WTC11 (cell line): ENCODE results near the gene HSPB6. TPM values are rescaled to one million over a fixed set of nuclear protein-coding genes. Genes with fewer than 3 reads are reported as not detected.
A peak's percentile ranks its signal among the peaks of the same experiment; 100 is the strongest.

ENCODE experiments used
- ATAC-seq: fragments of 200-7000 bp; cut with Tn5 transposase; 2 replicates; pipeline ENCODE4 v1.10.0; 2021; ENCODE audit warnings: mild to moderate bottlenecking, moderate library complexity
- CTCF ChIA-PET: fragments of 300-600 bp; sonication (Branson Sonifier 250); formaldehyde crosslinking; loops from one replicate; lab custom pipeline; 2021; ENCODE audit warnings: antibody characterized with exemption; lab: Charles Lee
- POLR2A ChIA-PET: fragments of 350-600 bp; sonication (Branson Sonifier 250); formaldehyde crosslinking; loops from one replicate; lab custom pipeline; 2021; ENCODE audit warnings: antibody characterized with exemption; lab: Charles Lee
- DNase-seq: peaks from one replicate; pipeline ENCODE4 v3.0.0; 2021; ENCODE audit warnings: low spot score
- H3K27ac Mint-ChIP-seq: 2 replicates; pipeline ENCODE4 v1.8.0; 2021; ENCODE audit warnings: mixed read lengths
- H3K27me3 Mint-ChIP-seq: 2 replicates; pipeline ENCODE4 v1.8.0; 2021; ENCODE audit warnings: low read depth, mild to moderate bottlenecking, moderate library complexity, mixed read lengths
- H3K36me3 Mint-ChIP-seq: 2 replicates; pipeline ENCODE4 v1.8.0; 2021; ENCODE audit warnings: mixed read lengths
- H3K4me1 Mint-ChIP-seq: 2 replicates; pipeline ENCODE4 v1.8.0; 2022; ENCODE audit warnings: mixed read lengths
- H3K4me3 Mint-ChIP-seq: 2 replicates; pipeline ENCODE4 v1.8.0; 2021; ENCODE audit warnings: mild to moderate bottlenecking, moderate library complexity, mixed read lengths
- H3K9me3 Mint-ChIP-seq: 2 replicates; pipeline ENCODE4 v1.8.0; 2021; ENCODE audit warnings: mixed read lengths
- ARID4B ChIP-seq: sonication (generic); formaldehyde crosslinking; IDR thresholded peaks from 2 replicates; pipeline ENCODE4 v1.8.0; 2023; ENCODE audit warnings: missing genetic modification reagents, mild to moderate bottlenecking, borderline replicate concordance
- ETV6 ChIP-seq: sonication (generic); formaldehyde crosslinking; IDR thresholded peaks from 2 replicates; pipeline ENCODE4 v1.8.1; 2022; ENCODE audit warnings: mild to moderate bottlenecking, missing genetic modification reagents
- NFE2L1 ChIP-seq: sonication (generic); formaldehyde crosslinking; IDR thresholded peaks from 2 replicates; pipeline ENCODE4 v1.8.1; 2023; ENCODE audit warnings: missing genetic modification reagents
- PREB ChIP-seq: sonication (generic); formaldehyde crosslinking; IDR thresholded peaks from 2 replicates; pipeline ENCODE4 v1.8.1; 2022; ENCODE audit warnings: mild to moderate bottlenecking, missing genetic modification reagents, moderate library complexity, borderline replicate concordance
- TEAD1 ChIP-seq: sonication (generic); formaldehyde crosslinking; IDR thresholded peaks from 2 replicates; pipeline ENCODE4 v1.8.0; 2022; ENCODE audit warnings: mild to moderate bottlenecking, missing genetic modification reagents
- TP53 ChIP-seq: sonication (generic); formaldehyde crosslinking; IDR thresholded peaks from 2 replicates; pipeline ENCODE4 v1.8.1; 2023; ENCODE audit warnings: mild to moderate bottlenecking, missing genetic modification reagents
- ZBTB43 ChIP-seq: sonication (generic); formaldehyde crosslinking; IDR thresholded peaks from 2 replicates; pipeline ENCODE4 v1.8.1; 2023; ENCODE audit warnings: mild to moderate bottlenecking, missing genetic modification reagents
- ZNF232 ChIP-seq: sonication (generic); formaldehyde crosslinking; IDR thresholded peaks from 2 replicates; pipeline ENCODE4 v1.8.0; 2022; ENCODE audit warnings: mild to moderate bottlenecking, missing genetic modification reagents
- total RNA-seq: library from RNA; stranded (reverse); gene quantifications from 3 replicates; pipeline ENCODE4 v1.2.3, GENCODE V29; 2021
- TF ChIP-seq, protein P1 (sequence below): sonication (generic); formaldehyde crosslinking; IDR thresholded peaks from 2 replicates; pipeline ENCODE4 v1.8.0; 2023; ENCODE audit warnings: mild to moderate bottlenecking, missing genetic modification reagents
- TF ChIP-seq, protein P2 (sequence below): fragments of 250-450 bp; sonication (Bioruptor Pico); IDR thresholded peaks from 2 replicates; pipeline ENCODE4 v1.9.0; 2021; ENCODE audit warnings: mild to moderate bottlenecking
- TF ChIP-seq, protein P3 (sequence below): sonication (generic); formaldehyde crosslinking; IDR thresholded peaks from 2 replicates; pipeline ENCODE4 v1.8.1; 2023; ENCODE audit warnings: mild to moderate bottlenecking, missing genetic modification reagents, moderate library complexity
- TF ChIP-seq, protein P4 (sequence below): sonication (generic); formaldehyde crosslinking; IDR thresholded peaks from 2 replicates; pipeline ENCODE4 v1.8.0; 2022; ENCODE audit warnings: mild to moderate bottlenecking, missing genetic modification reagents
- TF ChIP-seq, protein P5 (sequence below): sonication (generic); formaldehyde crosslinking; IDR thresholded peaks from 2 replicates; pipeline ENCODE4 v1.8.1; 2023; ENCODE audit warnings: mild to moderate bottlenecking, missing genetic modification reagents, borderline replicate concordance
- TF ChIP-seq, protein P6 (sequence below): sonication (generic); formaldehyde crosslinking; IDR thresholded peaks from 2 replicates; pipeline ENCODE4 v1.8.1; 2022; ENCODE audit warnings: low read depth, missing genetic modification reagents, borderline replicate concordance

The HSPB6 gene
- total RNA-seq, 1 experiment from 2014 or later: 1.7 TPM

DNA sequence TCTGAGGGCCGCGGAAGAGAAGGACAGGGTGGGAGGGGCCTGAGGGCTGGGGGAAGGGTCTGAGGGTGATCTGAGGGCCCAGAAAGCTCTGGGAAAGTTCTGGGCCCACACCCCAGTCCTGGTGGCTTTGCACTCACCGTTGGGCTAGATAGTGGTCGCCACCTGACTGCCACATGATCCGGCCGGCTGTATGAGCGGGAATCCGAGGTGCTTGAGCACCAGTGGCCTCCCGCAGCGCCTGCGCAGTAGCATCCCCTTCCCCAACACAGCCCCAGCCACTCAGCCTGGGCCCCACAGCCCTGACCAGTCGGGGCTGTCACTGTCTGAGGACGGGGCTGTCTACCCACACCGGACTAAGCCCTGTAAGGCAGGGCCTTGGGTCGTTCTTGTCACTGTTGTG, 40.8 kb upstream of the HSPB6 start:
- DNase-seq (peak; percentile 69), ATAC-seq (peak; percentile 86)
- no peaks in the 10 kb centered on the region for H3K9me3 Mint-ChIP-seq
- H3K4me1 Mint-ChIP-seq: peaks cover 12% of the 10 kb centered on the region
- H3K27me3 Mint-ChIP-seq: peaks cover 55% of the 10 kb centered on the region
- peak overlapping the region; percentile 69 for H3K4me3 Mint-ChIP-seq
- no peak overlapping the region for H3K27ac Mint-ChIP-seq
- ChIA-PET CTCF (interaction anchor here (0.5 to 3.3 kb wide), 5 partner anchors 12 to 643 kb away, joined by 3 to 26 read pairs (median 5); partner anchors contain the start of gene FXYD5), POLR2A (no interaction called here)
- H3K36me3 Mint-ChIP-seq: no peaks in the 10 kb centered on the region
- TF ChIP-seq ZNF232 (CRISPR knock-in tag): peak; percentile 87; the same call in 1 of the 2 replicates
- peak; percentile 76; the same call in 1 of the 2 replicates for TF ChIP-seq NFE2L1 (CRISPR knock-in tag)
- TF ChIP-seq, protein P1, sequence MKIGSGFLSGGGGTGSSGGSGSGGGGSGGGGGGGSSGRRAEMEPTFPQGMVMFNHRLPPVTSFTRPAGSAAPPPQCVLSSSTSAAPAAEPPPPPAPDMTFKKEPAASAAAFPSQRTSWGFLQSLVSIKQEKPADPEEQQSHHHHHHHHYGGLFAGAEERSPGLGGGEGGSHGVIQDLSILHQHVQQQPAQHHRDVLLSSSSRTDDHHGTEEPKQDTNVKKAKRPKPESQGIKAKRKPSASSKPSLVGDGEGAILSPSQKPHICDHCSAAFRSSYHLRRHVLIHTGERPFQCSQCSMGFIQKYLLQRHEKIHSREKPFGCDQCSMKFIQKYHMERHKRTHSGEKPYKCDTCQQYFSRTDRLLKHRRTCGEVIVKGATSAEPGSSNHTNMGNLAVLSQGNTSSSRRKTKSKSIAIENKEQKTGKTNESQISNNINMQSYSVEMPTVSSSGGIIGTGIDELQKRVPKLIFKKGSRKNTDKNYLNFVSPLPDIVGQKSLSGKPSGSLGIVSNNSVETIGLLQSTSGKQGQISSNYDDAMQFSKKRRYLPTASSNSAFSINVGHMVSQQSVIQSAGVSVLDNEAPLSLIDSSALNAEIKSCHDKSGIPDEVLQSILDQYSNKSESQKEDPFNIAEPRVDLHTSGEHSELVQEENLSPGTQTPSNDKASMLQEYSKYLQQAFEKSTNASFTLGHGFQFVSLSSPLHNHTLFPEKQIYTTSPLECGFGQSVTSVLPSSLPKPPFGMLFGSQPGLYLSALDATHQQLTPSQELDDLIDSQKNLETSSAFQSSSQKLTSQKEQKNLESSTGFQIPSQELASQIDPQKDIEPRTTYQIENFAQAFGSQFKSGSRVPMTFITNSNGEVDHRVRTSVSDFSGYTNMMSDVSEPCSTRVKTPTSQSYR: peak; percentile 77; the same call in 1 of the 2 replicates
- TF ChIP-seq, protein P2, sequence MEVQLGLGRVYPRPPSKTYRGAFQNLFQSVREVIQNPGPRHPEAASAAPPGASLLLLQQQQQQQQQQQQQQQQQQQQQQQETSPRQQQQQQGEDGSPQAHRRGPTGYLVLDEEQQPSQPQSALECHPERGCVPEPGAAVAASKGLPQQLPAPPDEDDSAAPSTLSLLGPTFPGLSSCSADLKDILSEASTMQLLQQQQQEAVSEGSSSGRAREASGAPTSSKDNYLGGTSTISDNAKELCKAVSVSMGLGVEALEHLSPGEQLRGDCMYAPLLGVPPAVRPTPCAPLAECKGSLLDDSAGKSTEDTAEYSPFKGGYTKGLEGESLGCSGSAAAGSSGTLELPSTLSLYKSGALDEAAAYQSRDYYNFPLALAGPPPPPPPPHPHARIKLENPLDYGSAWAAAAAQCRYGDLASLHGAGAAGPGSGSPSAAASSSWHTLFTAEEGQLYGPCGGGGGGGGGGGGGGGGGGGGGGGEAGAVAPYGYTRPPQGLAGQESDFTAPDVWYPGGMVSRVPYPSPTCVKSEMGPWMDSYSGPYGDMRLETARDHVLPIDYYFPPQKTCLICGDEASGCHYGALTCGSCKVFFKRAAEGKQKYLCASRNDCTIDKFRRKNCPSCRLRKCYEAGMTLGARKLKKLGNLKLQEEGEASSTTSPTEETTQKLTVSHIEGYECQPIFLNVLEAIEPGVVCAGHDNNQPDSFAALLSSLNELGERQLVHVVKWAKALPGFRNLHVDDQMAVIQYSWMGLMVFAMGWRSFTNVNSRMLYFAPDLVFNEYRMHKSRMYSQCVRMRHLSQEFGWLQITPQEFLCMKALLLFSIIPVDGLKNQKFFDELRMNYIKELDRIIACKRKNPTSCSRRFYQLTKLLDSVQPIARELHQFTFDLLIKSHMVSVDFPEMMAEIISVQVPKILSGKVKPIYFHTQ (CRISPR knock-in tag): no peak
- TF ChIP-seq ARID4B (CRISPR knock-in tag): 0 out of 2 replicates have a peak, but pooled peaks have one; percentile 48
- 0 out of 2 replicates have a peak, but pooled peaks have one; percentile 50 for TF ChIP-seq ZBTB43 (CRISPR knock-in tag)
- TF ChIP-seq TEAD1 (CRISPR knock-in tag): peak; percentile 61; the same call in 1 of the 2 replicates
- TF ChIP-seq, protein P3, sequence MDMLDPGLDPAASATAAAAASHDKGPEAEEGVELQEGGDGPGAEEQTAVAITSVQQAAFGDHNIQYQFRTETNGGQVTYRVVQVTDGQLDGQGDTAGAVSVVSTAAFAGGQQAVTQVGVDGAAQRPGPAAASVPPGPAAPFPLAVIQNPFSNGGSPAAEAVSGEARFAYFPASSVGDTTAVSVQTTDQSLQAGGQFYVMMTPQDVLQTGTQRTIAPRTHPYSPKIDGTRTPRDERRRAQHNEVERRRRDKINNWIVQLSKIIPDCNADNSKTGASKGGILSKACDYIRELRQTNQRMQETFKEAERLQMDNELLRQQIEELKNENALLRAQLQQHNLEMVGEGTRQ (CRISPR knock-in tag): peak; percentile 65
- TF ChIP-seq, protein P4, sequence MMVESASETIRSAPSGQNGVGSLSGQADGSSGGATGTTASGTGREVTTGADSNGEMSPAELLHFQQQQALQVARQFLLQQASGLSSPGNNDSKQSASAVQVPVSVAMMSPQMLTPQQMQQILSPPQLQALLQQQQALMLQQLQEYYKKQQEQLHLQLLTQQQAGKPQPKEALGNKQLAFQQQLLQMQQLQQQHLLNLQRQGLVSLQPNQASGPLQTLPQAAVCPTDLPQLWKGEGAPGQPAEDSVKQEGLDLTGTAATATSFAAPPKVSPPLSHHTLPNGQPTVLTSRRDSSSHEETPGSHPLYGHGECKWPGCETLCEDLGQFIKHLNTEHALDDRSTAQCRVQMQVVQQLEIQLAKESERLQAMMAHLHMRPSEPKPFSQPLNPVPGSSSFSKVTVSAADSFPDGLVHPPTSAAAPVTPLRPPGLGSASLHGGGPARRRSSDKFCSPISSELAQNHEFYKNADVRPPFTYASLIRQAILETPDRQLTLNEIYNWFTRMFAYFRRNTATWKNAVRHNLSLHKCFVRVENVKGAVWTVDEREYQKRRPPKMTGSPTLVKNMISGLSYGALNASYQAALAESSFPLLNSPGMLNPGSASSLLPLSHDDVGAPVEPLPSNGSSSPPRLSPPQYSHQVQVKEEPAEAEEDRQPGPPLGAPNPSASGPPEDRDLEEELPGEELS: peak; percentile 53; the same call in 1 of the 2 replicates
- TF ChIP-seq, protein P5, sequence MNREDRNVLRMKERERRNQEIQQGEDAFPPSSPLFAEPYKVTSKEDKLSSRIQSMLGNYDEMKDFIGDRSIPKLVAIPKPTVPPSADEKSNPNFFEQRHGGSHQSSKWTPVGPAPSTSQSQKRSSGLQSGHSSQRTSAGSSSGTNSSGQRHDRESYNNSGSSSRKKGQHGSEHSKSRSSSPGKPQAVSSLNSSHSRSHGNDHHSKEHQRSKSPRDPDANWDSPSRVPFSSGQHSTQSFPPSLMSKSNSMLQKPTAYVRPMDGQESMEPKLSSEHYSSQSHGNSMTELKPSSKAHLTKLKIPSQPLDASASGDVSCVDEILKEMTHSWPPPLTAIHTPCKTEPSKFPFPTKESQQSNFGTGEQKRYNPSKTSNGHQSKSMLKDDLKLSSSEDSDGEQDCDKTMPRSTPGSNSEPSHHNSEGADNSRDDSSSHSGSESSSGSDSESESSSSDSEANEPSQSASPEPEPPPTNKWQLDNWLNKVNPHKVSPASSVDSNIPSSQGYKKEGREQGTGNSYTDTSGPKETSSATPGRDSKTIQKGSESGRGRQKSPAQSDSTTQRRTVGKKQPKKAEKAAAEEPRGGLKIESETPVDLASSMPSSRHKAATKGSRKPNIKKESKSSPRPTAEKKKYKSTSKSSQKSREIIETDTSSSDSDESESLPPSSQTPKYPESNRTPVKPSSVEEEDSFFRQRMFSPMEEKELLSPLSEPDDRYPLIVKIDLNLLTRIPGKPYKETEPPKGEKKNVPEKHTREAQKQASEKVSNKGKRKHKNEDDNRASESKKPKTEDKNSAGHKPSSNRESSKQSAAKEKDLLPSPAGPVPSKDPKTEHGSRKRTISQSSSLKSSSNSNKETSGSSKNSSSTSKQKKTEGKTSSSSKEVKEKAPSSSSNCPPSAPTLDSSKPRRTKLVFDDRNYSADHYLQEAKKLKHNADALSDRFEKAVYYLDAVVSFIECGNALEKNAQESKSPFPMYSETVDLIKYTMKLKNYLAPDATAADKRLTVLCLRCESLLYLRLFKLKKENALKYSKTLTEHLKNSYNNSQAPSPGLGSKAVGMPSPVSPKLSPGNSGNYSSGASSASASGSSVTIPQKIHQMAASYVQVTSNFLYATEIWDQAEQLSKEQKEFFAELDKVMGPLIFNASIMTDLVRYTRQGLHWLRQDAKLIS (CRISPR knock-in tag): no peak
- TF ChIP-seq TP53: peak; percentile 82
- TF ChIP-seq ETV6 (CRISPR knock-in tag): 0 out of 2 replicates have a peak, but pooled peaks have one; percentile 56
- TF ChIP-seq PREB (CRISPR knock-in tag): no peak
- TF ChIP-seq, protein P6, sequence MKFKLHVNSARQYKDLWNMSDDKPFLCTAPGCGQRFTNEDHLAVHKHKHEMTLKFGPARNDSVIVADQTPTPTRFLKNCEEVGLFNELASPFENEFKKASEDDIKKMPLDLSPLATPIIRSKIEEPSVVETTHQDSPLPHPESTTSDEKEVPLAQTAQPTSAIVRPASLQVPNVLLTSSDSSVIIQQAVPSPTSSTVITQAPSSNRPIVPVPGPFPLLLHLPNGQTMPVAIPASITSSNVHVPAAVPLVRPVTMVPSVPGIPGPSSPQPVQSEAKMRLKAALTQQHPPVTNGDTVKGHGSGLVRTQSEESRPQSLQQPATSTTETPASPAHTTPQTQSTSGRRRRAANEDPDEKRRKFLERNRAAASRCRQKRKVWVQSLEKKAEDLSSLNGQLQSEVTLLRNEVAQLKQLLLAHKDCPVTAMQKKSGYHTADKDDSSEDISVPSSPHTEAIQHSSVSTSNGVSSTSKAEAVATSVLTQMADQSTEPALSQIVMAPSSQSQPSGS (CRISPR knock-in tag): no peak
